Measurements from ENCODE around the gene TRPV4. TPM values are rescaled to one million over a fixed set of nuclear protein-coding genes. Genes with fewer than 3 reads are reported as not detected.

TRPV4 gene
- total and polyA plus RNA-seq, 2 donors (not counting 3 experiments of a cell fraction or from before 2014, with no cell fraction given): 8.8 to 22.3 TPM

DNA sequence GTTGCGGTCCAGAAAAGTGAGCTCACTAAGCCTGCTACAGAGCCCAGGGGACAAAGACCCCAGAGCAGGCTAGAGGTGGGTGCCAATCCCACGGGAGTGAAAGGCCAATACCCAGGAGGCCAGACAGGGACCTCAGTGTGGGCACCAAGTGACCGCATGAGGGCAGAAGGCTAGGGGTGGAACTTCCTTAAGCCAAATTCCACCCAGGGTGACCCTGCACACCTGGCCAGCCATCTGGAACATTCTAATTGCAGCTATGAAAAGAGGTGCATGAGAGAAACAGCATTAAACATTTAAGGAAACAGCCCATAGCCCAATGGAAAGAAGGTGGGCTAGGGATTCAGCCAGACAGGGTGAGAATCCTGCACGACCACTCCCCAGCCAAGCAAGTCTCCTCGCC, 27.8 kb upstream of the TRPV4 start:
- POLR2A ChIA-PET: no interaction called here
- CTCF ChIA-PET: interaction anchor here (1.7 to 2.8 kb wide), 2 partner anchors 16 to 68 kb away, joined by 5 to 6 read pairs; no protein-coding TSS in a partner anchor
- TF ChIP-seq FOS (IDR thresholded peaks at IDR 0.05; ENCODE audit: borderline replicate concordance, insufficient read depth, low read length) (no peak), JUN (IDR thresholded peaks at IDR 0.05; ENCODE audit: borderline replicate concordance, insufficient read depth, insufficient read length, low read depth) (no peak), POLR2A (IDR thresholded peaks at IDR 0.05; ENCODE audit: low read depth, low read length) (no peak), EZH2 (IDR thresholded peaks at IDR 0.05; ENCODE audit: borderline replicate concordance, low read depth, low read length, severe bottlenecking) (no peak), GATA2 (IDR thresholded peaks at IDR 0.05; ENCODE audit: insufficient read depth, insufficient read length, low read depth, low read length) (no peak), POLR2AphosphoS5 (IDR thresholded peaks at IDR 0.05; ENCODE audit: insufficient read depth, low read depth, low read length) (no peak)
- TF ChIP-seq, protein P1, sequence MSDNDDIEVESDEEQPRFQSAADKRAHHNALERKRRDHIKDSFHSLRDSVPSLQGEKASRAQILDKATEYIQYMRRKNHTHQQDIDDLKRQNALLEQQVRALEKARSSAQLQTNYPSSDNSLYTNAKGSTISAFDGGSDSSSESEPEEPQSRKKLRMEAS (IDR thresholded peaks at IDR 0.05; ENCODE audit: insufficient read depth, insufficient read length): no peak
- TF ChIP-seq, protein P2, sequence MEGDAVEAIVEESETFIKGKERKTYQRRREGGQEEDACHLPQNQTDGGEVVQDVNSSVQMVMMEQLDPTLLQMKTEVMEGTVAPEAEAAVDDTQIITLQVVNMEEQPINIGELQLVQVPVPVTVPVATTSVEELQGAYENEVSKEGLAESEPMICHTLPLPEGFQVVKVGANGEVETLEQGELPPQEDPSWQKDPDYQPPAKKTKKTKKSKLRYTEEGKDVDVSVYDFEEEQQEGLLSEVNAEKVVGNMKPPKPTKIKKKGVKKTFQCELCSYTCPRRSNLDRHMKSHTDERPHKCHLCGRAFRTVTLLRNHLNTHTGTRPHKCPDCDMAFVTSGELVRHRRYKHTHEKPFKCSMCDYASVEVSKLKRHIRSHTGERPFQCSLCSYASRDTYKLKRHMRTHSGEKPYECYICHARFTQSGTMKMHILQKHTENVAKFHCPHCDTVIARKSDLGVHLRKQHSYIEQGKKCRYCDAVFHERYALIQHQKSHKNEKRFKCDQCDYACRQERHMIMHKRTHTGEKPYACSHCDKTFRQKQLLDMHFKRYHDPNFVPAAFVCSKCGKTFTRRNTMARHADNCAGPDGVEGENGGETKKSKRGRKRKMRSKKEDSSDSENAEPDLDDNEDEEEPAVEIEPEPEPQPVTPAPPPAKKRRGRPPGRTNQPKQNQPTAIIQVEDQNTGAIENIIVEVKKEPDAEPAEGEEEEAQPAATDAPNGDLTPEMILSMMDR (IDR thresholded peaks at IDR 0.05; ENCODE audit: extremely low read depth in 1 of 2, insufficient read depth in 1 of 2, low read depth in 1 of 2, low read length in 2 of 2): no peak
- H4K20me1 ChIP-seq (replicated peaks; ENCODE audit: control insufficient read depth, extremely low read depth, insufficient read depth, low read length): no peaks in the 10 kb centered on the region
- no peaks in the 10 kb centered on the region for H3K9me3 ChIP-seq (replicated peaks; ENCODE audit: control insufficient read depth, insufficient read depth, low read length)
- dilution Hi-C loops (cut with MboI; ENCODE audit: extremely low pct_ligation_motif_present, low sequenced_read_pairs) (no loop called here), intact Hi-C loops (cut with micrococcal nuclease) (no loop called here)
- H3K27ac ChIP-seq (ENCODE audit: insufficient read depth, low read depth, low read length): no peak overlapping the region
- peaks cover 0 to 22% of the 10 kb centered on the region in 2 experiments for H3K36me3 ChIP-seq (ENCODE audit: control insufficient read depth in 2 of 2, extremely low read depth in 1 of 2, insufficient read depth in 2 of 2, low read length in 2 of 2)
- BruUV-seq (replicated peaks): no TSS peak
- no peaks in the 10 kb centered on the region for H3K4me1 ChIP-seq (ENCODE audit: control insufficient read depth, extremely low read depth, insufficient read depth, low read length)
- DNase-seq (ENCODE audit: low read depth, low spot score) (no peak), FAIRE-seq (no peak)
- H2AFZ ChIP-seq (ENCODE audit: low read depth, low read length): no peak overlapping the region
- no peaks in the 10 kb centered on the region for H3K9me1 ChIP-seq (replicated peaks; ENCODE audit: control insufficient read depth, extremely low read depth, insufficient read depth, low read length)
- H3K9ac ChIP-seq (replicated peaks; ENCODE audit: extremely low read depth, insufficient read depth, low read length): no peak overlapping the region
- no peak overlapping the region for H3K4me2 ChIP-seq (ENCODE audit: insufficient read depth, low read length)
- no peak overlapping the region for H3K4me3 ChIP-seq (replicated peaks in 1 of 3; ENCODE audit: insufficient read depth in 1 of 3, low read depth in 1 of 3, low read length in 3 of 3)
- no peaks in the 10 kb centered on the region for H3K79me2 ChIP-seq (ENCODE audit: control insufficient read depth, insufficient read depth, low read length)
- no peaks in the 10 kb centered on the region for H3K27me3 ChIP-seq (ENCODE audit: control insufficient read depth in 2 of 2, insufficient read depth in 2 of 2, low read length in 2 of 2)

Measured in endothelial cell of umbilical vein (primary cell).